GM18505 (cell line): Measurements from ENCODE around the gene LILRB3.

Experiments used
- ATAC-seq: cut with Tn5 transposase; IDR thresholded peaks from one replicate; pipeline ENCODE4 v1.9.1; 2021; ENCODE audit not compliant: unreplicated experiment
- POLR2A ChIP-seq: IDR thresholded peaks from 4 replicates; pipeline ENCODE4 v1.6.1; 2011; ENCODE audit warnings: borderline replicate concordance; ENCODE audit not compliant: insufficient read depth, insufficient read length; ENCODE audit errors: extremely low read depth

Gene LILRB3

GRCh38 chr19:54169149-54169740 lies 53.6 kb downstream of the LILRB3 start:
- no peak for ATAC-seq
- no peak for TF ChIP-seq POLR2A

GRCh38 chr19:54168174-54168917 lies 54.5 kb downstream of the LILRB3 start:
- ATAC-seq = no peak
- TF ChIP-seq POLR2A = no peak
